Measurements from ENCODE around the gene SLC25A53. TPM values are rescaled to one million over a fixed set of nuclear protein-coding genes. Genes with fewer than 3 reads are reported as not detected.

SLC25A53 gene
- total RNA-seq, 4 donors from 2014 or later: 17.1 to 23.3 TPM; not detected in 2

DNA sequence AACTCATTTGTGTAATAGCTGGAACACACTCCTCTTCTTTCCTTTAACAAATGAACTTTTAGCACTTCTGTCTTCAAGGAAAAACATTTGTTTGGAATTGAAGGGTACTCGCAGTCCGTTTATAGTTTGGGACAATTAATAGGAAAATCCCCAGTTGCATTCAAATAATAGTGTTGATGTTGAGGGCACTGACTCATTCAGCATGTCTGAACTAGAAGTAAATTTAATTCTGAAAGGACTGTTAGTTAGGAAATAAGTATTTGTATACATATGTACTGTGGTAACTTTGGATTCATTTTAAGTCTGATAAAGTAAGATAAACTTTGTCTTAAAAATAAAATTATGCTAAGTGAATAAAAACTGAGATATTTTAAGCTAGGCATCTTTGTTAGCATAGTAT, 36.7 kb upstream of the SLC25A53 start:
- H3K27ac ChIP-seq: no peak overlapping the region
- in situ Hi-C loops (cut with MboI; ENCODE audit: low pct_ligation_motif_present in 1 of 4, low pct_unique_long_range_greater_than_20kb in 1 of 4, low sequenced_read_pairs in 3 of 4) (no loop called here), intact Hi-C loops (cut with DNase I; ENCODE audit: low total_unique reads) (no loop called here)
- 78% methylated on average over 2 of the region's 2 CpGs; no CpG with 5 or more reads in 1 of the 2 donors for WGBS, 2 donors (ENCODE audit: low coverage in 1 of 2)
- H3K36me3 ChIP-seq: no peaks in the 10 kb centered on the region
- H3K4me3 ChIP-seq: no peak overlapping the region
- no peak for DNase-seq
- no peaks in the 10 kb centered on the region for H3K27me3 ChIP-seq
- TF ChIP-seq EP300 (IDR thresholded peaks at IDR 0.05; ENCODE audit: low read depth): no peak
- no peak for TF ChIP-seq POLR2A (IDR thresholded peaks at IDR 0.05)
- TF ChIP-seq, protein P1, sequence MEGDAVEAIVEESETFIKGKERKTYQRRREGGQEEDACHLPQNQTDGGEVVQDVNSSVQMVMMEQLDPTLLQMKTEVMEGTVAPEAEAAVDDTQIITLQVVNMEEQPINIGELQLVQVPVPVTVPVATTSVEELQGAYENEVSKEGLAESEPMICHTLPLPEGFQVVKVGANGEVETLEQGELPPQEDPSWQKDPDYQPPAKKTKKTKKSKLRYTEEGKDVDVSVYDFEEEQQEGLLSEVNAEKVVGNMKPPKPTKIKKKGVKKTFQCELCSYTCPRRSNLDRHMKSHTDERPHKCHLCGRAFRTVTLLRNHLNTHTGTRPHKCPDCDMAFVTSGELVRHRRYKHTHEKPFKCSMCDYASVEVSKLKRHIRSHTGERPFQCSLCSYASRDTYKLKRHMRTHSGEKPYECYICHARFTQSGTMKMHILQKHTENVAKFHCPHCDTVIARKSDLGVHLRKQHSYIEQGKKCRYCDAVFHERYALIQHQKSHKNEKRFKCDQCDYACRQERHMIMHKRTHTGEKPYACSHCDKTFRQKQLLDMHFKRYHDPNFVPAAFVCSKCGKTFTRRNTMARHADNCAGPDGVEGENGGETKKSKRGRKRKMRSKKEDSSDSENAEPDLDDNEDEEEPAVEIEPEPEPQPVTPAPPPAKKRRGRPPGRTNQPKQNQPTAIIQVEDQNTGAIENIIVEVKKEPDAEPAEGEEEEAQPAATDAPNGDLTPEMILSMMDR (IDR thresholded peaks at IDR 0.05): no peak
- no peak for TF ChIP-seq POLR2AphosphoS5 (IDR thresholded peaks at IDR 0.05)
- no peaks in the 10 kb centered on the region for H3K9me3 ChIP-seq
- H3K4me1 ChIP-seq: no peaks in the 10 kb centered on the region

DNA sequence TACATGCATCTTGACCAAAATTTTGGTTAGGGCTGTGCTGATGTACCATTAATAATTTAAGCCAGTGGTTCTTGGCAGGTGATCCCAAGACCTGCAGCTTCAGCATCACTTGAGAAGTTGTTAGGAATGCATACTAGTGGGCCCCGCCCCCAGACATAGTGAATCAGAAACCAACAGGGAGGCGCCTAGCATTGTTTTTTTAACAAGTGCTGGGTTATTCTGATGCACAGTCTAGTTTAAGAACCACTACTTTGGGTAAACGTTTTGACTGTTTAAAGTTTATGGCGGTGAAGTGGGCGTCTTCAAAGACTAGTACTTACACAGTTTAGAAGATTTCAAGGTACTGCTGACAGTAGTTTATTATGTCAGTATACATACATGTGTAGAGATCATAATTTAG, 33.0 kb upstream of the SLC25A53 start:
- no peaks in the 10 kb centered on the region for H3K9me3 ChIP-seq
- no peaks in the 10 kb centered on the region for H3K4me1 ChIP-seq
- H3K36me3 ChIP-seq: peaks cover 0 to 9% (median 4%) of the 10 kb centered on the region in 4 donors
- 0 to 56% methylated on average over 1 to 5 of the region's 5 CpGs for WGBS, 2 donors (ENCODE audit: low coverage in 1 of 2)
- intact Hi-C loops (cut with DNase I; ENCODE audit: low total_unique reads) (no loop called here), in situ Hi-C loops (cut with MboI; ENCODE audit: low pct_ligation_motif_present in 1 of 4, low pct_unique_long_range_greater_than_20kb in 1 of 4, low sequenced_read_pairs in 3 of 4) (no loop called here)
- TF ChIP-seq POLR2A (IDR thresholded peaks at IDR 0.05) (no peak), POLR2AphosphoS5 (IDR thresholded peaks at IDR 0.05) (no peak), EP300 (IDR thresholded peaks at IDR 0.05; ENCODE audit: low read depth) (no peak)
- TF ChIP-seq, protein P1 (IDR thresholded peaks at IDR 0.05): no peak
- no peak overlapping the region for H3K4me3 ChIP-seq
- no peak for DNase-seq
- no peak overlapping the region for H3K27ac ChIP-seq
- H3K27me3 ChIP-seq: no peaks in the 10 kb centered on the region

DNA sequence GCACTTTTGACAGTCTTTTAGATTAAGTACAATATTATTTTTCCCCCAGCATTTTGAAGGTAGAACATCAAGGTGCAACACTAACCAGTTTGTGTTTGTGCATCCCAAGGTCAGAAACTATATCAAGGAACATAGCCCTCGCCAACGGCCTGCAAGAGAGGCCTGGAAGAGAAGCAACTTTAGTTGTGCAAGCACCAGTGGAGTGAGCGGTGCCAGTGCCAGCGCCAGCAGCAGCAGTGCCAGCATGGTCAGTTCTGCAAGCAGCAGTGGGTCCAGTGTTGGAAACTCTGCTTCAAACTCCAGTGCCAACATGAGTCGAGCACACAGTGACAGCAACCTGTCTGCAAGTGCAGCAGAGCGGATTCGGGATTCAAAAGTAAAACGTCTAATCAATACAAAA, 31.1 kb upstream of the SLC25A53 start:
- H3K4me3 ChIP-seq: no peak overlapping the region
- no peak for TF ChIP-seq POLR2A (IDR thresholded peaks at IDR 0.05)
- no peak for TF ChIP-seq EP300 (IDR thresholded peaks at IDR 0.05; ENCODE audit: low read depth)
- no peak for TF ChIP-seq POLR2AphosphoS5 (IDR thresholded peaks at IDR 0.05)
- TF ChIP-seq, protein P1 (IDR thresholded peaks at IDR 0.05): no peak
- H3K27me3 ChIP-seq: no peaks in the 10 kb centered on the region
- peaks cover 0 to 9% (median 4%) of the 10 kb centered on the region in 4 donors for H3K36me3 ChIP-seq
- in situ Hi-C loops (cut with MboI; ENCODE audit: low pct_ligation_motif_present in 1 of 4, low pct_unique_long_range_greater_than_20kb in 1 of 4, low sequenced_read_pairs in 3 of 4) (no loop called here), intact Hi-C loops (cut with DNase I; ENCODE audit: low total_unique reads) (no loop called here)
- DNase-seq: no peak
- no peaks in the 10 kb centered on the region for H3K4me1 ChIP-seq
- no peak overlapping the region for H3K27ac ChIP-seq
- WGBS, 2 donors (ENCODE audit: low coverage in 1 of 2): 79% methylated on average over 8 of the region's 8 CpGs; no CpG with 5 or more reads in 1 of the 2 donors
- H3K9me3 ChIP-seq: no peaks in the 10 kb centered on the region

DNA sequence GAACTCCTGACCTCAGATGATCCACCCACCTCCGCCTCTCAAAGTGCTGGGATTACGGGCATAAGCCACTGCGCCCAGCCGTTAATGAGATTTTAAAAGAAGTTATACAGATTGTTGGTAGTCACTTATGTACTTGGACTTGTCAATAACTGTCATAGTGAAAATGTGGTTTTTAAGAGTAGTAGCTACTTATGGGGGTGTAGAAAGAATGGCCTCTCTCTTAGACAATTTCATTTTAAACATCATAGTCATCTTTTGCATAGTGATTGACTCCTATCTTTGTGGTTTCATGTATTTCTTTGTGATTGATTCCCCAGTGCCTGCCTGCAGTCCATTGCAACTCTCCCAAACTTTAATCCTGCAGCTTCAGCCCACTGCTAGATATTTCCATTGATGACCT, 26.9 kb upstream of the SLC25A53 start:
- H3K4me3 ChIP-seq: no peak overlapping the region
- 85% methylated on average over 4 of the region's 4 CpGs; no CpG with 5 or more reads in 1 of the 2 donors for WGBS, 2 donors (ENCODE audit: low coverage in 1 of 2)
- in situ Hi-C loops (cut with MboI; ENCODE audit: low pct_ligation_motif_present in 1 of 4, low pct_unique_long_range_greater_than_20kb in 1 of 4, low sequenced_read_pairs in 3 of 4) (no loop called here), intact Hi-C loops (cut with DNase I; ENCODE audit: low total_unique reads) (no loop called here)
- peaks cover 0 to 9% (median 4%) of the 10 kb centered on the region in 4 donors for H3K36me3 ChIP-seq
- no peaks in the 10 kb centered on the region for H3K4me1 ChIP-seq
- H3K9me3 ChIP-seq: no peaks in the 10 kb centered on the region
- H3K27me3 ChIP-seq: no peaks in the 10 kb centered on the region
- TF ChIP-seq, protein P1 (IDR thresholded peaks at IDR 0.05): no peak
- TF ChIP-seq POLR2A (IDR thresholded peaks at IDR 0.05) (no peak), EP300 (IDR thresholded peaks at IDR 0.05; ENCODE audit: low read depth) (no peak), POLR2AphosphoS5 (IDR thresholded peaks at IDR 0.05) (no peak)
- no peak for DNase-seq
- H3K27ac ChIP-seq: no peak overlapping the region

Measured in transverse colon (tissue), 4 donors.